ENCODE measurements around the gene MYO1G. TPM values are rescaled to one million over a fixed set of nuclear protein-coding genes. Genes with fewer than 3 reads are reported as not detected.

Gene MYO1G
- total and polyA plus RNA-seq, 10 of the 15 experiments (the other 5 are each of a cell fraction or from before 2014, with no cell fraction given) = 1.8 to 232 (median 134) TPM

- Histone ChIP-seq H3K4me3 (no peak overlapping the region), H3K9ac (ENCODE audit: control insufficient read depth, insufficient read depth, low read length) (no peak overlapping the region), H3K4me1 (ENCODE audit: control insufficient read depth, insufficient read depth, low read length) (peaks cover 15% of the 10 kb centered on the region), H3K27me3 (replicated peaks in 1 of 2; ENCODE audit: control insufficient read depth in 2 of 2, insufficient read depth in 2 of 2, low read length in 1 of 2) (no peaks in the 10 kb centered on the region), H4K20me1 (ENCODE audit: control insufficient read depth, insufficient read depth) (no peaks in the 10 kb centered on the region; the same call in 1 of the 2 replicates), H3K27ac (ENCODE audit: control insufficient read depth, insufficient read depth) (no peak overlapping the region), H3K79me2 (ENCODE audit: control insufficient read depth, insufficient read depth, low read length) (no peaks in the 10 kb centered on the region), H3K4me2 (ENCODE audit: control insufficient read depth, insufficient read depth) (no peak overlapping the region), H3K9me3 (replicated peaks; ENCODE audit: control insufficient read depth, insufficient read depth, low read length) (no peaks in the 10 kb centered on the region), H2AFZ (ENCODE audit: control insufficient read depth, low read depth, low read length) (no peak overlapping the region), H3K36me3 (ENCODE audit: control insufficient read depth in 2 of 2, insufficient read depth in 2 of 2, low read length in 1 of 2) (peaks cover 4 to 9% of the 10 kb centered on the region in 2 experiments)
- ATAC-seq (no peak; the same call in 2 of the 3 replicates), DNase-seq (ENCODE audit: low read depth, low spot score) (no peak), FAIRE-seq (no peak)
- TF ChIP-seq MTA3 (IDR thresholded peaks at IDR 0.05; ENCODE audit: borderline replicate concordance, low read length) (peak; percentile 65; the same call in 1 of the 2 replicates), SMAD5 (IDR thresholded peaks at IDR 0.05; ENCODE audit: low read depth) (peak; percentile 25; the same call in 1 of the 2 replicates), POLR2AphosphoS2 (IDR thresholded peaks at IDR 0.05; ENCODE audit: low read depth, low read length) (peak; percentile 28; the same call in 1 of the 2 replicates), POLR2A (IDR thresholded peaks at IDR 0.05; ENCODE audit: low read depth, low read length) (peak; percentile 41; the same call in 1 of the 2 replicates), CHD4 (IDR thresholded peaks at IDR 0.05) (no peak)
- WGBS (ENCODE audit: insufficient coverage, insufficient replicate concordance, low lambda C conversion rate, missing lambda C conversion rate) = 59% methylated on average over 4 of the region's 4 CpGs
- CTCF ChIA-PET = interaction anchor here (1.1 kb wide), 1 partner anchor 13 kb away, joined by 3 read pairs; no protein-coding TSS in a partner anchor
- in situ Hi-C loops (cut with MboI) (no loop called here), intact Hi-C loops (cut with micrococcal nuclease; ENCODE audit: unreplicated experiment) (no loop called here)
- SMC1A ChIA-PET (ENCODE audit: uncharacterized antibody, unreplicated experiment) = interaction anchor here (2.3 kb wide), 1 partner anchor 13 kb away, joined by 5 read pairs; no protein-coding TSS in a partner anchor
- POLR2A ChIA-PET = interaction anchor here (0.7 kb wide), 1 partner anchor 60 kb away, joined by 6 read pairs; no protein-coding TSS in a partner anchor
- BruUV-seq (replicated peaks) = no TSS peak
- RAD21 ChIA-PET (ENCODE audit: unreplicated experiment) = interaction anchor here (1.2 kb wide), 1 partner anchor 176 kb away, joined by 4 read pairs; no protein-coding TSS in a partner anchor
Observed at GRCh38 chr7:44960011-44960580, 18.7 kb downstream of the MYO1G start.

- Histone ChIP-seq H3K9me3 (replicated peaks; ENCODE audit: control insufficient read depth, insufficient read depth, low read length) (no peaks in the 10 kb centered on the region), H3K4me1 (ENCODE audit: control insufficient read depth, insufficient read depth, low read length) (peaks cover 15% of the 10 kb centered on the region), H3K4me3 (no peak overlapping the region), H2AFZ (ENCODE audit: control insufficient read depth, low read depth, low read length) (no peak overlapping the region), H3K79me2 (ENCODE audit: control insufficient read depth, insufficient read depth, low read length) (no peaks in the 10 kb centered on the region), H3K27me3 (replicated peaks in 1 of 2; ENCODE audit: control insufficient read depth in 2 of 2, insufficient read depth in 2 of 2, low read length in 1 of 2) (no peaks in the 10 kb centered on the region), H4K20me1 (ENCODE audit: control insufficient read depth, insufficient read depth) (no peaks in the 10 kb centered on the region; the same call in 1 of the 2 replicates), H3K9ac (ENCODE audit: control insufficient read depth, insufficient read depth, low read length) (no peak overlapping the region), H3K36me3 (ENCODE audit: control insufficient read depth in 2 of 2, insufficient read depth in 2 of 2, low read length in 1 of 2) (peaks cover 0 to 4% of the 10 kb centered on the region in 2 experiments; a peak in 3 of 4 replicates), H3K4me2 (ENCODE audit: control insufficient read depth, insufficient read depth) (no peak overlapping the region), H3K27ac (ENCODE audit: control insufficient read depth, insufficient read depth) (no peak overlapping the region)
- ATAC-seq = peak; percentile 36
- no peak for DNase-seq (ENCODE audit: low read depth, low spot score)
- intact Hi-C loops (cut with micrococcal nuclease; ENCODE audit: unreplicated experiment) (no loop called here), in situ Hi-C loops (cut with MboI) (no loop called here)
- ChIA-PET RAD21 (ENCODE audit: unreplicated experiment) (no interaction called here), SMC1A (ENCODE audit: uncharacterized antibody, unreplicated experiment) (interaction anchor here (2.3 kb wide), 1 partner anchor 13 kb away, joined by 5 read pairs; no protein-coding TSS in a partner anchor), CTCF (interaction anchor here (1.1 kb wide), 1 partner anchor 13 kb away, joined by 3 read pairs; no protein-coding TSS in a partner anchor), POLR2A (no interaction called here)
- FAIRE-seq = peak; percentile 35
- BruUV-seq (replicated peaks) = TSS peak; percentile 53
- WGBS (ENCODE audit: insufficient coverage, insufficient replicate concordance, low lambda C conversion rate, missing lambda C conversion rate) = 66% methylated on average over 8 of the region's 8 CpGs
- TF ChIP-seq MTA3 (IDR thresholded peaks at IDR 0.05; ENCODE audit: borderline replicate concordance, low read length) = 0 out of 2 replicates have a peak, but pooled peaks have one; percentile 90
- TF ChIP-seq CEBPB (IDR thresholded peaks at IDR 0.05; ENCODE audit: borderline replicate concordance in 1 of 2, low read depth in 2 of 2, low read length in 2 of 2) = no peak
- peak; percentile 30; the same call in 1 of the 2 replicates for TF ChIP-seq ATF2 (IDR thresholded peaks at IDR 0.05; ENCODE audit: low read length)
- no peak for TF ChIP-seq PML (IDR thresholded peaks at IDR 0.05; ENCODE audit: low read length)
- TF ChIP-seq BCL3 (IDR thresholded peaks at IDR 0.05; ENCODE audit: borderline replicate concordance, insufficient read depth, low read depth, low read length, poor library complexity, severe bottlenecking) = peak; percentile 81
- peak; percentile 9 for TF ChIP-seq PBX3 (IDR thresholded peaks at IDR 0.05; ENCODE audit: insufficient replicate concordance, low read depth, low read length)
- 0 out of 2 replicates have a peak, but pooled peaks have one; percentile 12 for TF ChIP-seq CHD2 (IDR thresholded peaks at IDR 0.05; ENCODE audit: borderline replicate concordance, low read depth, low read length)
- peak; percentile 93; the same call in 1 of the 2 replicates for TF ChIP-seq POLR2AphosphoS2 (IDR thresholded peaks at IDR 0.05; ENCODE audit: low read depth, low read length)
- peak; percentile 73 for TF ChIP-seq POLR2A (IDR thresholded peaks at IDR 0.05; ENCODE audit: low read depth, low read length)
Observed at GRCh38 chr7:44959433-44959951, 19.3 kb downstream of the MYO1G start.

Data from GM12878 (cell line).